ENCODE results near the gene SEMA6B.
A peak's percentile ranks its signal among the peaks of the same experiment; 100 is the strongest.

The SEMA6B gene

DNA sequence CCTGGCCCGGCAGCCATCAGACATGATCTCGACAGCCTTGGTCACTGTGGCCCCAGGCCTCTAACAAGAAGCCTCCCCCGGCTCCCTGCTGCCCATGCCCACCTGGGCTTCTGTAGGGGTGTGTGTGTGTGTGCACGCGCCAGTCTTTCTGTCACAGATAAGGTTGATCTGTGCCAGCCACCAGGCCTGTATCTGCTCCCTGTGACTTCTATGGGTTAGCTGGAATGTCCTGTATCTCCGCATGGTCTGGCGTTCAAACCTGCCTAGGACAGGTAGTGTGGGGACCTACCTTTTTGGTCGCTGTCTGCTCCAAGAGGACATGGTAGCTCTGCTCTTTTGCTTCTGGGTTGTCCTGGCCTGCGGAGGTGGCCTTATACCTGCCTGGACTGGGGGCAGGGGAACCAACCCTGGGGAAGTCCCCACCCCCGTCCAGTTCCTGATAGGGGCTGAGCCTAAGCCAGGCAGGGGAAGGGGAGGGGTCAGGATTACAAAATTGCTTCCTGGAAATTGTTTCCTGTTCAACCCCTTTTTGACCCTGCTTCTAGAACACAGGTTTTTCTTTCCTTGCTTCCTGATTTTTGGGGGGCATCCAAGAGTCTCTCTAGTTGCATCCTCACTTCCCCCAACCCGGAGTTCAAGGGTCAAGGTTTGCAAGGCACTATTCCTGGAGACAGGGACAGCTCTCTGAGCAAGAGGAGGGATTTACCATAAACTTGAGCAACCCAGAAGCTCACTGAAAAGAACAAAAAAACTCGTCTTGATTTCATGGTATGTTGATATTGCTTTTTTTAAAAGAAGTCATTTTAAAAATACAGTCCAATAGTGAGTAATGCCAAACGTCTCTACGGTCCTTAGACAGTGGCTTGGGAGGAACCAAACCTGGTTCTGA lies 19.5 kb downstream of the SEMA6B start, which contains the start of gene LRG1:
Gene LRG1 (minus strand): TSS at position 344 of the 889 bp plus-strand sequence. CDS start 23 bp downstream, at position 321.
- H3K18ac ChIP-seq (ENCODE audit: low read depth in 1 of 2, low read length in 2 of 2), result no peak within 1 kb of the TSS
- no peak within 1 kb of the TSS for H3K9ac ChIP-seq (ENCODE audit: low read length)
- H2BK12ac ChIP-seq (ENCODE audit: low read length in 2 of 2), result no peak within 1 kb of the TSS
- H3K14ac ChIP-seq (ENCODE audit: low read length in 2 of 2), result peak within 1 kb of the TSS in 1 of 2 experiments; percentile 49
- peaks cover 8% of the 10 kb centered on the region for H3K4me1 ChIP-seq (ENCODE audit: control insufficient read depth, insufficient read depth, low read depth, low read length)
- WGBS, result 73% methylated on average over 13 of the region's 14 CpGs
- no peak within 1 kb of the TSS for H2BK120ac ChIP-seq (ENCODE audit: low read depth, low read length)
- peaks cover 4% of the 10 kb centered on the region for H3K9me3 ChIP-seq (ENCODE audit: control insufficient read depth, low read length)
- no peak for DNase-seq
- no peak within 1 kb of the TSS for H3K4ac ChIP-seq (ENCODE audit: low read depth in 1 of 2, low read length in 2 of 2)
- H3K79me1 ChIP-seq (replicated peaks; ENCODE audit: low read length, poor library complexity, severe bottlenecking), result no peaks in the 10 kb centered on the region
- H2AK5ac ChIP-seq (ENCODE audit: low read length, severe bottlenecking), result no peak within 1 kb of the TSS
- peaks cover 26 to 50% of the 10 kb centered on the region in 2 experiments for H3K27me3 ChIP-seq (ENCODE audit: control insufficient read depth in 1 of 2, insufficient read depth in 1 of 2, low read length in 2 of 2)
- no peak within 1 kb of the TSS for H2BK5ac ChIP-seq (ENCODE audit: low read depth, low read length, poor library complexity, severe bottlenecking)
- H2AFZ ChIP-seq (ENCODE audit: low read depth, low read length), result no peak within 1 kb of the TSS
- H4K8ac ChIP-seq (ENCODE audit: low read length), result no peak within 1 kb of the TSS
- no peak within 1 kb of the TSS for H2BK15ac ChIP-seq (ENCODE audit: low read depth, poor library complexity, severe bottlenecking)
- H3K27ac ChIP-seq (ENCODE audit: low read length, poor library complexity, severe bottlenecking), result no peak within 1 kb of the TSS
- no peak within 1 kb of the TSS for H3K23ac ChIP-seq (ENCODE audit: low read length in 2 of 2)
- peaks cover 0 to 12% of the 10 kb centered on the region in 2 experiments for H3K36me3 ChIP-seq (ENCODE audit: control insufficient read depth in 1 of 2, insufficient read depth in 2 of 2, low read depth in 1 of 2, low read length in 2 of 2)
- H4K91ac ChIP-seq (ENCODE audit: low read length), result no peak within 1 kb of the TSS
- H3K4me2 ChIP-seq (ENCODE audit: low read length, poor library complexity, severe bottlenecking), result no peak within 1 kb of the TSS
- H3K4me3 ChIP-seq (ENCODE audit: insufficient read depth in 1 of 2, low read depth in 1 of 2, low read length in 2 of 2), result no peak within 1 kb of the TSS

- H3K9me3 ChIP-seq (ENCODE audit: control insufficient read depth, low read length), result peaks cover 4% of the 10 kb centered on the region
- H2BK12ac ChIP-seq (ENCODE audit: low read length in 2 of 2), result no peak overlapping the region
- no peak for DNase-seq
- no peak overlapping the region for H3K14ac ChIP-seq (ENCODE audit: low read length in 2 of 2)
- WGBS, result 76% methylated on average over 3 of the region's 3 CpGs
- H3K27me3 ChIP-seq (ENCODE audit: control insufficient read depth in 1 of 2, insufficient read depth in 1 of 2, low read length in 2 of 2), result peaks cover 33 to 57% of the 10 kb centered on the region in 2 experiments
- H3K4me3 ChIP-seq (ENCODE audit: insufficient read depth in 1 of 2, low read depth in 1 of 2, low read length in 2 of 2), result no peak overlapping the region
- H3K79me1 ChIP-seq (replicated peaks; ENCODE audit: low read length, poor library complexity, severe bottlenecking), result no peaks in the 10 kb centered on the region
- H3K27ac ChIP-seq (ENCODE audit: low read length, poor library complexity, severe bottlenecking), result no peak overlapping the region
- no peak overlapping the region for H3K23ac ChIP-seq (ENCODE audit: low read length in 2 of 2)
- no peak overlapping the region for H4K8ac ChIP-seq (ENCODE audit: low read length)
- no peak overlapping the region for H2BK15ac ChIP-seq (ENCODE audit: low read depth, poor library complexity, severe bottlenecking)
- peaks cover 0 to 11% of the 10 kb centered on the region in 2 experiments for H3K36me3 ChIP-seq (ENCODE audit: control insufficient read depth in 1 of 2, insufficient read depth in 2 of 2, low read depth in 1 of 2, low read length in 2 of 2)
- no peak overlapping the region for H2AK5ac ChIP-seq (ENCODE audit: low read length, severe bottlenecking)
- no peak overlapping the region for H4K91ac ChIP-seq (ENCODE audit: low read length)
- no peak overlapping the region for H3K4me2 ChIP-seq (ENCODE audit: low read length, poor library complexity, severe bottlenecking)
- H3K9ac ChIP-seq (ENCODE audit: low read length), result no peak overlapping the region
- H3K4me1 ChIP-seq (ENCODE audit: control insufficient read depth, insufficient read depth, low read depth, low read length), result peaks cover 12% of the 10 kb centered on the region
- no peak overlapping the region for H3K18ac ChIP-seq (ENCODE audit: low read depth in 1 of 2, low read length in 2 of 2)
- H2BK5ac ChIP-seq (ENCODE audit: low read depth, low read length, poor library complexity, severe bottlenecking), result no peak overlapping the region
- no peak overlapping the region for H2AFZ ChIP-seq (ENCODE audit: low read depth, low read length)
- no peak overlapping the region for H2BK120ac ChIP-seq (ENCODE audit: low read depth, low read length)
- H3K4ac ChIP-seq (ENCODE audit: low read depth in 1 of 2, low read length in 2 of 2), result no peak overlapping the region
These were observed 20.3 kb downstream of the SEMA6B start for GRCh38 chr19:4539169-4539692.

GRCh38 chr19:4538601-4538954 lies 20.9 kb downstream of the SEMA6B start:
- WGBS, result 88% methylated on average over 13 of the region's 13 CpGs

DNA sequence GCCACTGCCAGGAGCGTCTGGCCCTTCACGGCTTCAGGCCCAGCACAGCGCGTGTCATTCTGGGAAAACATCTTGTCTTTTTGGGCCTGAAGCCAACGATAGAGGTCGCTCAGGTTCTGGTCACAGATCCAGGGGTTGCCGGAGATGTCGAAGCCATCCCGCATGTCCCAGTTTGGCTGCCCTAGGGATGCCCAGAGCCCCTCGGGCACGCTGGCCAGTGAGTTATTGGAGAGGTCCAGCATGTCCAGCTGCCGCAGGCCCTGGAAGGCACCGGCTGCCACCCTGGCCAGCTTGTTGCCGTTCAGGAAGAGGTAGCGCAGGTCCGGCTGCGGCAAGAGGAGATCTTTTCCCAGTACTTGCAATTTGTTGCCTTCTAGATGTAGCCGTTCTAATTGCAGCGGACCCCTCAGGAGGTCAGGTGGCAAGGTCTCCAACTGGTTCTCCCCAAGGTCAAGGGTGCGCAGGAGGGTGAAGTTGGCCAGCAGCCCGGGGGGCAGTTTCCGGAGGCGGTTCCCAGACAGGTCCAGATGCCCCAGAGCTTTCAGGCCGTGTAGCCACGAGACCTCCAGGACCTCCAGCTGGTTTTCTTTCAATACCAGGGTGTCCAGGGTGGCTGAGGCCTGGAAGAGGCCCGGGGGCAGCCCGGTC lies 21.4 kb downstream of the SEMA6B start:
- no peak for DNase-seq
- H3K9me3 ChIP-seq (ENCODE audit: control insufficient read depth, low read length), result peaks cover 4% of the 10 kb centered on the region
- no peak overlapping the region for H3K9ac ChIP-seq (ENCODE audit: low read length)
- no peak overlapping the region for H2BK15ac ChIP-seq (ENCODE audit: low read depth, poor library complexity, severe bottlenecking)
- whole genome bisulfite sequencing, result 84% methylated on average over 27 of the region's 27 CpGs
- H2BK5ac ChIP-seq (ENCODE audit: low read depth, low read length, poor library complexity, severe bottlenecking), result no peak overlapping the region
- H3K36me3 ChIP-seq (ENCODE audit: control insufficient read depth in 1 of 2, insufficient read depth in 2 of 2, low read depth in 1 of 2, low read length in 2 of 2), result peaks cover 0 to 4% of the 10 kb centered on the region in 2 experiments
- peaks cover 11% of the 10 kb centered on the region for H3K4me1 ChIP-seq (ENCODE audit: control insufficient read depth, insufficient read depth, low read depth, low read length)
- H2AFZ ChIP-seq (ENCODE audit: low read depth, low read length), result no peak overlapping the region
- H3K18ac ChIP-seq (ENCODE audit: low read depth in 1 of 2, low read length in 2 of 2), result no peak overlapping the region
- no peak overlapping the region for H3K23ac ChIP-seq (ENCODE audit: low read length in 2 of 2)
- no peak overlapping the region for H3K4ac ChIP-seq (ENCODE audit: low read depth in 1 of 2, low read length in 2 of 2)
- no peaks in the 10 kb centered on the region for H3K79me1 ChIP-seq (replicated peaks; ENCODE audit: low read length, poor library complexity, severe bottlenecking)
- H3K27me3 ChIP-seq (ENCODE audit: control insufficient read depth in 1 of 2, insufficient read depth in 1 of 2, low read length in 2 of 2), result peaks cover 42 to 68% of the 10 kb centered on the region in 2 experiments
- H3K4me3 ChIP-seq (ENCODE audit: insufficient read depth in 1 of 2, low read depth in 1 of 2, low read length in 2 of 2), result no peak overlapping the region
- H3K27ac ChIP-seq (ENCODE audit: low read length, poor library complexity, severe bottlenecking), result no peak overlapping the region
- H2BK12ac ChIP-seq (ENCODE audit: low read length in 2 of 2), result no peak overlapping the region
- H2AK5ac ChIP-seq (ENCODE audit: low read length, severe bottlenecking), result no peak overlapping the region
- no peak overlapping the region for H4K8ac ChIP-seq (ENCODE audit: low read length)
- H2BK120ac ChIP-seq (ENCODE audit: low read depth, low read length), result no peak overlapping the region
- H4K91ac ChIP-seq (ENCODE audit: low read length), result no peak overlapping the region
- no peak overlapping the region for H3K14ac ChIP-seq (ENCODE audit: low read length in 2 of 2)
- H3K4me2 ChIP-seq (ENCODE audit: low read length, poor library complexity, severe bottlenecking), result no peak overlapping the region

More at GRCh38 chr19:4538601-4538954, 20.9 kb downstream of the SEMA6B start:
- Histone ChIP-seq H3K4ac (ENCODE audit: low read depth in 1 of 2, low read length in 2 of 2) (no peak overlapping the region), H2AK5ac (ENCODE audit: low read length, severe bottlenecking) (no peak overlapping the region), H3K27ac (ENCODE audit: low read length, poor library complexity, severe bottlenecking) (no peak overlapping the region), H2BK5ac (ENCODE audit: low read depth, low read length, poor library complexity, severe bottlenecking) (no peak overlapping the region), H3K9me3 (ENCODE audit: control insufficient read depth, low read length) (peaks cover 4% of the 10 kb centered on the region), H3K36me3 (ENCODE audit: control insufficient read depth in 1 of 2, insufficient read depth in 2 of 2, low read depth in 1 of 2, low read length in 2 of 2) (peaks cover 0 to 6% of the 10 kb centered on the region in 2 experiments), H4K91ac (ENCODE audit: low read length) (no peak overlapping the region), H2AFZ (ENCODE audit: low read depth, low read length) (no peak overlapping the region), H3K23ac (ENCODE audit: low read length in 2 of 2) (no peak overlapping the region), H4K8ac (ENCODE audit: low read length) (no peak overlapping the region), H3K18ac (ENCODE audit: low read depth in 1 of 2, low read length in 2 of 2) (no peak overlapping the region), H3K4me3 (ENCODE audit: insufficient read depth in 1 of 2, low read depth in 1 of 2, low read length in 2 of 2) (no peak overlapping the region), H3K14ac (ENCODE audit: low read length in 2 of 2) (no peak overlapping the region), H3K27me3 (ENCODE audit: control insufficient read depth in 1 of 2, insufficient read depth in 1 of 2, low read length in 2 of 2) (peaks cover 39 to 64% of the 10 kb centered on the region in 2 experiments), H2BK15ac (ENCODE audit: low read depth, poor library complexity, severe bottlenecking) (no peak overlapping the region), H3K4me1 (ENCODE audit: control insufficient read depth, insufficient read depth, low read depth, low read length) (peaks cover 11% of the 10 kb centered on the region), H3K79me1 (replicated peaks; ENCODE audit: low read length, poor library complexity, severe bottlenecking) (no peaks in the 10 kb centered on the region), H2BK12ac (ENCODE audit: low read length in 2 of 2) (no peak overlapping the region), H2BK120ac (ENCODE audit: low read depth, low read length) (no peak overlapping the region), H3K9ac (ENCODE audit: low read length) (no peak overlapping the region), H3K4me2 (ENCODE audit: low read length, poor library complexity, severe bottlenecking) (no peak overlapping the region)
- no peak for DNase-seq
